ENCODE measurements around the gene SSR4.

- no peak for TF ChIP-seq POLR2A (IDR thresholded peaks at IDR 0.05; ENCODE audit: low read depth, low read length)
- TF ChIP-seq POLR2AphosphoS5 (IDR thresholded peaks at IDR 0.05; ENCODE audit: low read depth, low read length): no peak
- TF ChIP-seq SPI1 (IDR thresholded peaks at IDR 0.05; ENCODE audit: low read depth, low read length): no peak
- no peak for TF ChIP-seq TAF1 (IDR thresholded peaks at IDR 0.05; ENCODE audit: low read depth, low read length)
- TF ChIP-seq PAX5 (IDR thresholded peaks at IDR 0.05; ENCODE audit: insufficient read depth, low read length, severe bottlenecking): no peak
Measured at GRCh38 chrX:153764786-153765137, 29.7 kb upstream of the SSR4 start.

Data from GM12891 (cell line).